HEK293T (cell line): ENCODE data around the gene FAM174B.

Experiments used
- BHLHE40 ChIP-seq: fragments of 450-650 bp; IDR thresholded peaks from 2 replicates; pipeline ENCODE4 v1.6.1; 2016; ENCODE audit warnings: mild to moderate bottlenecking, moderate library complexity, borderline replicate concordance
- CTBP1 ChIP-seq: fragments of 450-650 bp; IDR thresholded peaks from 2 replicates; pipeline ENCODE4 v1.6.1; 2016; ENCODE audit warnings: borderline replicate concordance
- ELF4 ChIP-seq: fragments of 450-650 bp; IDR thresholded peaks from 2 replicates; pipeline ENCODE4 v1.6.1; 2017; ENCODE audit warnings: antibody characterized with exemption
- FOXA1 ChIP-seq: fragments of 450-650 bp; IDR thresholded peaks from 2 replicates; pipeline ENCODE4 v1.6.1; 2016; ENCODE audit warnings: mild to moderate bottlenecking
- FOXK2 ChIP-seq: fragments of 450-650 bp; IDR thresholded peaks from 2 replicates; pipeline ENCODE4 v1.6.1; 2016; ENCODE audit warnings: mild to moderate bottlenecking
- FOXM1 ChIP-seq: fragments of 450-650 bp; IDR thresholded peaks from 2 replicates; pipeline ENCODE4 v1.6.1; 2017; ENCODE audit warnings: mild to moderate bottlenecking, borderline replicate concordance
- HDGF ChIP-seq: fragments of 450-650 bp; IDR thresholded peaks from 2 replicates; pipeline ENCODE4 v1.6.1; 2017; ENCODE audit warnings: antibody characterized with exemption, borderline replicate concordance
- LEF1 ChIP-seq: fragments of 450-650 bp; IDR thresholded peaks from 2 replicates; pipeline ENCODE4 v1.6.1; 2017; ENCODE audit warnings: mild to moderate bottlenecking, borderline replicate concordance
- NFRKB ChIP-seq: fragments of 450-650 bp; IDR thresholded peaks from 2 replicates; pipeline ENCODE4 v1.6.1; 2016; ENCODE audit warnings: mild to moderate bottlenecking, moderate library complexity
- SP1 ChIP-seq: fragments of 450-650 bp; IDR thresholded peaks from 2 replicates; pipeline ENCODE4 v1.6.1; 2017
- SUZ12 ChIP-seq: fragments of 450-650 bp; IDR thresholded peaks from 2 replicates; pipeline ENCODE4 v1.6.1; 2016; ENCODE audit warnings: mild to moderate bottlenecking
- TF ChIP-seq, protein P1 (sequence below): fragments of 450-650 bp; IDR thresholded peaks from 2 replicates; pipeline ENCODE4 v1.6.1; 2016

GRCh38 chr15:92652576-92652966, 3.0 kb downstream of the FAM174B start:
- TF ChIP-seq BHLHE40 (no peak), FOXM1 (no peak), CTBP1 (no peak), SUZ12 (no peak), FOXA1 (no peak), NFRKB (no peak), ELF4 (no peak), LEF1 (no peak), FOXK2 (no peak), SP1 (no peak), HDGF (no peak)
- TF ChIP-seq, protein P1, sequence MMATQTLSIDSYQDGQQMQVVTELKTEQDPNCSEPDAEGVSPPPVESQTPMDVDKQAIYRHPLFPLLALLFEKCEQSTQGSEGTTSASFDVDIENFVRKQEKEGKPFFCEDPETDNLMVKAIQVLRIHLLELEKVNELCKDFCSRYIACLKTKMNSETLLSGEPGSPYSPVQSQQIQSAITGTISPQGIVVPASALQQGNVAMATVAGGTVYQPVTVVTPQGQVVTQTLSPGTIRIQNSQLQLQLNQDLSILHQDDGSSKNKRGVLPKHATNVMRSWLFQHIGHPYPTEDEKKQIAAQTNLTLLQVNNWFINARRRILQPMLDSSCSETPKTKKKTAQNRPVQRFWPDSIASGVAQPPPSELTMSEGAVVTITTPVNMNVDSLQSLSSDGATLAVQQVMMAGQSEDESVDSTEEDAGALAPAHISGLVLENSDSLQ, result no peak
